ENCODE data around the gene FRMD1.

FRMD1 gene

DNA sequence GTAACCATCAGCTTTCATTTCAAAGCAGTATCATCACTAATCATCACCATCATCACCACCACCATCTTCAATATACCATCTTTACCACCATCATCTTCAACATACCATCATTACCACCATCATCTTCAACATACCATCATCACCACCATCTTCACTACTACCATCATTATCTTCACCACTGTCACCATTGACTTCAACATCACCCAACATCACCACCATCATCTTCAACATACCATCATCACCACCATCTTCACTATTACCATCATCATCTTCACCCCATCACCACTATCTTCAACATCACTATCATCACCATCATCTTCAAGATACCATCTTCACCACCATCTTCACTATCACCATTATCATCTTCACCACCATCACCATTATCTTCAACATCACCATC, 40.5 kb upstream of the FRMD1 start:
- TF ChIP-seq, protein P1, sequence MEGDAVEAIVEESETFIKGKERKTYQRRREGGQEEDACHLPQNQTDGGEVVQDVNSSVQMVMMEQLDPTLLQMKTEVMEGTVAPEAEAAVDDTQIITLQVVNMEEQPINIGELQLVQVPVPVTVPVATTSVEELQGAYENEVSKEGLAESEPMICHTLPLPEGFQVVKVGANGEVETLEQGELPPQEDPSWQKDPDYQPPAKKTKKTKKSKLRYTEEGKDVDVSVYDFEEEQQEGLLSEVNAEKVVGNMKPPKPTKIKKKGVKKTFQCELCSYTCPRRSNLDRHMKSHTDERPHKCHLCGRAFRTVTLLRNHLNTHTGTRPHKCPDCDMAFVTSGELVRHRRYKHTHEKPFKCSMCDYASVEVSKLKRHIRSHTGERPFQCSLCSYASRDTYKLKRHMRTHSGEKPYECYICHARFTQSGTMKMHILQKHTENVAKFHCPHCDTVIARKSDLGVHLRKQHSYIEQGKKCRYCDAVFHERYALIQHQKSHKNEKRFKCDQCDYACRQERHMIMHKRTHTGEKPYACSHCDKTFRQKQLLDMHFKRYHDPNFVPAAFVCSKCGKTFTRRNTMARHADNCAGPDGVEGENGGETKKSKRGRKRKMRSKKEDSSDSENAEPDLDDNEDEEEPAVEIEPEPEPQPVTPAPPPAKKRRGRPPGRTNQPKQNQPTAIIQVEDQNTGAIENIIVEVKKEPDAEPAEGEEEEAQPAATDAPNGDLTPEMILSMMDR (IDR thresholded peaks at IDR 0.05; ENCODE audit: control insufficient read depth, insufficient read depth, low read depth, low read length, missing control alignments): no peak
- no peak for DNase-seq (ENCODE audit: low read depth)
- H3K4me3 ChIP-seq (ENCODE audit: control insufficient read depth, low read depth, low read length): no peak overlapping the region

DNA sequence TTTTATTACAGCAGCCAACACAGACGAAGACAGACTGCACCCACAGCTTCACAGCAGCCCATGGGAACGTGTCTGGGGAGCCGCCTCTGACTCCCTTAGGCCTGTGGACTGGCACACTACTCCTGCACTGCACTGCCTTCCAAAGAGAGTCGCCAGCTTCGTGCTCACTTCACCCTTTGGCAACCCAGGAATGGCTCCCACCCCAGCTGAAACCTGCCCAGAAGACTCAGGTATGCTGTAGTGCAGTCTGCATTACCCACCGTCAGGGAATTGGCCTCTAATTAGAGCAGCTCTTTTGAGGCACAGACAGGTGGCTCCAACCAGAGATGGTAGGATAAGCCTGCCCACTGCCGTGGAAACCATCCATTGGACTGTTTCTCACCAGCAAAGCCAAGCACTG, 39.9 kb upstream of the FRMD1 start:
- H3K4me3 ChIP-seq (ENCODE audit: control insufficient read depth, low read depth, low read length): no peak overlapping the region
- DNase-seq (ENCODE audit: low read depth): no peak
- TF ChIP-seq, protein P1 (IDR thresholded peaks at IDR 0.05; ENCODE audit: control insufficient read depth, insufficient read depth, low read depth, low read length, missing control alignments): no peak

DNA sequence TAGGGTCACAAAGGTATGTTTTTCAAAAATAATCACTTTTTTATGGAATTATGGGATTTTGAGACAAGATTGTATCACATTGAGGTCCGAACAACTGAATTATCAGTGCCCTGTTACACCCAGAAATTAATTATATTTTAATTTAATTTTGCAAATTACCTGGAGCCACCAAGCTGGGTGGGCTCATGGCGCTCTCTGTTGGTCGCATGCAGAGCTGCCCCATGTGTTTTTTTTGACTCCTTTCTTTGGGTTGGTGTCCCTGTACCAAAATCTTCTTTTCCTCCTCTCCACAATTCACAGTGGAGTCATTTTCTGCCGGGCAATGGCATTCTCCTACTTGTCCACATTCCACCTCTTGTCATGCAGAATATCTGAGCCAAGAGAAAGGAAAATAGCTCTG, 38.9 kb upstream of the FRMD1 start:
- TF ChIP-seq, protein P1 (IDR thresholded peaks at IDR 0.05; ENCODE audit: control insufficient read depth, insufficient read depth, low read depth, low read length, missing control alignments): peak; percentile 44
- no peak for DNase-seq (ENCODE audit: low read depth)
- no peak overlapping the region for H3K4me3 ChIP-seq (ENCODE audit: control insufficient read depth, low read depth, low read length)

DNA sequence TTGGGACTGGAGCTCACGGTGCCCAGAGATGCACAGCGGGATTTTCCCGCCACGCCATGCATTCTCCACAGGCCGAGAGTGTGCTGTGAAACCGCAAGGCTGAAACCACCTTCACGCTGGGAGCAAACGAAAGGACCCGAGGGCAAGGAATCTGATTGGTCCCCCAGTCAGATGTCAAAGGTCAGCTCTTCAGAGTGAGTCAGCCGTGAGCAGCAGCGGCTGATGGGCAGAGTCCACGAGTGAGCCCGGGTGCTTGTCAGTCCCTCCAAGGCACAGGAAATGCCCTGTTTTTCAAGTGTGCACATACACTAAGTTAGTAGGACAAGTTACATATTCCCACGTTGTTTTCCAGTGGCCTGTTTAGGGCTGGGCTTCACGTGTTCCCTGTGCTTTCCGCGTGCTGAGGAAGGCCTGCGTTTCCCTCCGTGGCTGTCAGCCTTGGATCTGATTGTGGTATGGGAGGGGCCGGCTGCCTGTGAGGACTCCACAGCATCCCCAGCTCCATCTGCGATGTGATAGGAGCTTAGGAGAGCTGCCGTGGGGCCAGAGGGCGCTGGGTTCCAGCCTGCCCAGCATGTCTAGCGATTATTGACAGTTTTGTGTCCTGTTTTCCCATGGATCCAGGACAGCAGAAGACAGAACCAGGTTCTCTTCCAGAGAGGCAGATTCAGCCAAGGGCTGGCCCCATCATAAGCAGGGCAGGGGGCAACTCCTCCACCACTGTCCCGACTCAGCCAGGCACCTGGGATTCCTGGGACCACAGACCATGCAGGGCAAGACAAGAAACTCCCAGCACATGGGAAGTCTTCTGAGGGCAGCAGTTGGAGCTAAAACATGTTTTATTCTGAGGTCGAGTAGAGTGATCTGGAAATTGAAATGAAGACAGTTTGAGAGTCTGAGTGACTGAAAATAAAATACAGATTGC, 38.2 kb upstream of the FRMD1 start:
- TF ChIP-seq, protein P1 (IDR thresholded peaks at IDR 0.05; ENCODE audit: control insufficient read depth, insufficient read depth, low read depth, low read length, missing control alignments): no peak
- DNase-seq (ENCODE audit: low read depth): no peak
- no peak overlapping the region for H3K4me3 ChIP-seq (ENCODE audit: control insufficient read depth, low read depth, low read length)

DNA sequence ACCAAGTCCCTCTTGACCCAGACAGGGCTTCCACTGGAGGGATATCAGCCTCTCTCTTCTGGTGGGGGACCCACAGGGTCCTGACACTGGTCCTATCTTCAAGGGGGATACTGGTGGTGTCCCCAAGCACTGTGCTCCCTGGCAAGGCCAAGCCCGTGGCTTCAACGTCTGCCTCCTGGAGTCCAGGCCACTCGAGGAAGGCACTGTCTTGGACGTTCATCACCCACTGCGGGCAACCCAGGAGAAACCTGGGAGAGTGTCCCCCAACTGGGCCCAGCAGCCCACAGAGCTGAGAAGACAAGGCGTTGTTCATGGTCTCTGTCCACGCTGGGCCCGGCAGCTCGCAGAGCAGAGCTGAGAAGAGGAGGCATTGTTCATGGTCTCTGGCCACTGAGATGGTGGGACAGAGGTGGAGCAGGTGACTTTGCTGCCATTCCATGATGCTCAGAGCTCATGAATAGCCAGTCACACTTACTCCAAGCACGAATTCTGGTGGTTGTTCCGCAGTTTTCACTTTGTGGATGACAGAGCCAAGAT, 37.5 kb upstream of the FRMD1 start:
- H3K4me3 ChIP-seq (ENCODE audit: control insufficient read depth, low read depth, low read length): no peak overlapping the region
- DNase-seq (ENCODE audit: low read depth): no peak
- TF ChIP-seq, protein P1 (IDR thresholded peaks at IDR 0.05; ENCODE audit: control insufficient read depth, insufficient read depth, low read depth, low read length, missing control alignments): no peak

DNA sequence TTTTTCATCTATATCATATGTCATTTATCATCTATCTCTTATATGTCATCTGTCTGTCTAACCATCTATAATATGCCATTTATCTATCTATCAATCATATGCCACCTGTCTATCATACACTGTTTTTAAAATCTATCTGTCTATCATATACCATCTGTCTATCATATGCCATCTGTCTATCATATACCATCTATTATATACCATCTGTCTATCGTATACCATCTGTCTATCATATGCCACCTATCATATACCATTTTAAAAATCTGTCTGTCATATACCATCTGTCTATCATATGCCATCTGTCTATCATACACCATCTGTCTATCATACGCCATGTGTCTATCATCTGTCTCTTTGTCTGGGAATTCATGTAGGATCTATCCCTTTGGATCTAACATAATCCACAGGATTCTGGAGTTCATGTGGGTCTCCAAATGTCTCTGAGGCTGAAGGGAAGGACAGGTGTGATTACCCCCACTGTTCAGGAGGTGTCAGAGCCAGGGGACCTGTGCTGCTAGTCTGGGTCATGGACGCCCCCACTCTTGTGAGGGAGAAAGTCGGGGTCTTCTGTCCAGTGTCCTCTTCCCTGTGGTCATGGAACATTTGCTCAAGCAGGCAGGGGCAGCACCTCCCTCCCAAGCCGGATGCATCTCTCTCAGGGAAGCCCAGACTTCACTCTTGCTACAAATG, 36.9 kb upstream of the FRMD1 start:
- TF ChIP-seq, protein P1 (IDR thresholded peaks at IDR 0.05; ENCODE audit: control insufficient read depth, insufficient read depth, low read depth, low read length, missing control alignments): no peak
- no peak overlapping the region for H3K4me3 ChIP-seq (ENCODE audit: control insufficient read depth, low read depth, low read length)
- DNase-seq (ENCODE audit: low read depth): no peak
